Measurements from ENCODE around the gene CYP24A1.

DNA sequence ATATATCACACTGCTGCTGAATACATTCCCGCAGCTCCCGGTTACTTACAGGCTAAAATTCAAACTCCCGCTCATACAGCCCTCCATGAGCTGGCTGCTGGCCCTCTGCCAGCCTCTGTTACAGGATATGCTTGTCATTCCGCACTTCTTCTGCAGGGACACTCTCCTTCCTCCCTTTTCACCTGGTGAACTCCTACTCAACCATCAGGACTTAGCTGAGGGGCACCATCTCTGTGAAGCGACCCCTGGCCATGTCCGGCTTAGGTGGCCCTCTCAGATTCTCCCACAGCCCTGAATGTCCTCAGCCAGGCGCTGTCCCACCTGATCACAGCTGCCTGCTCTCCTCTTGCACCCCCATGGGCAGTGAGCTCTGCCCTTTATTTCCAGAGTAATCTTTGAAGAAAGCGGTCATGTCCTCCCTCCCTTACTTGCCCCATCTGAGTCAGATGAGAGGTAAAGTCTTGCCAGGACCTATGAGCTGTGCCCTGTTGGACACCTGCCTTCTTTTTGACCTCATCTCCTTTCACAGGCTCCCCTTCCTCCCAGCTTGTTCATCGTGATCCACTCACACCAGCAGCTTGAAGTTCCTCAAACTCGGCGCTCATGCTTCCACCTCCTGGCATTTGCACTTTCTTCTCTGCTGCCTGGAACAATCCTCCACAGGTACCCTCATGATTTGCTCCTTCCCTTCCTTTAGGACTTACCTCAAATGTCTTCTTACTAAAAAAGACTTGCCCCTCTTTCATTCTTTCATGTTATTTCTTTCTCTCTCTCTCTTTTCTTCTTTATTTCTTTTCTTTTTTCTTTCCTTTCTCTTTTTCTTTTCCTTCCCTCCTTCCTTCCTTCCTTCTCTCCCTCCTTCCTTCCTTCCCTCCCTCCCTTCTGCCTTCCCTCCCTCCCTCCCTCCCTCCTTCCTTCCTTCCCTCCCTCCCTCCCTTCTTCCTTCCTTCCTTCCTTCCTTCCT, 5.6 kb downstream of the CYP24A1 start:
- TF ChIP-seq TAF1 (IDR thresholded peaks at IDR 0.05; ENCODE audit: borderline replicate concordance, insufficient read depth, low read length) = no peak
- no peak for TF ChIP-seq POLR2AphosphoS5 (IDR thresholded peaks at IDR 0.05; ENCODE audit: low read depth, low read length)
- TF ChIP-seq SIN3A (IDR thresholded peaks at IDR 0.05; ENCODE audit: borderline replicate concordance, insufficient read depth, low read length) = no peak

Data from PFSK-1 (cell line).